Ascending aorta (tissue), 2 donors: ENCODE results near the gene ELMO1. TPM values are rescaled to one million over a fixed set of nuclear protein-coding genes. Genes with fewer than 3 reads are reported as not detected.

Source experiments
- DNase-seq, 2 donors: peaks; one replicate each; pipeline ENCODE4 v3.0.0-alpha.2; 2019; ENCODE audit warnings: low spot score in 2 of 2
- H3K27ac ChIP-seq, 2 donors: fragments of 200-600 bp; sonication (generic); one replicate each; pipeline ENCODE4 v1.5.1; 2016 to 2017; ENCODE audit warnings: mild to moderate bottlenecking in 1 of 2
- H3K27me3 ChIP-seq: fragments of 200-600 bp; sonication (generic); one replicate; pipeline ENCODE4 v1.5.1; 2017
- H3K36me3 ChIP-seq, 2 donors: fragments of 200-600 bp; sonication (generic); one replicate each; pipeline ENCODE4 v1.5.1; 2016
- H3K4me1 ChIP-seq, 2 donors: fragments of 200-600 bp; sonication (generic); one replicate each; pipeline ENCODE4 v1.5.1; 2016 to 2017; ENCODE audit warnings: mild to moderate bottlenecking in 1 of 2
- H3K4me3 ChIP-seq, 2 donors: fragments of 200-600 bp; sonication (generic); one replicate each; pipeline ENCODE4 v1.5.1; 2016 to 2017; ENCODE audit warnings: mild to moderate bottlenecking in 1 of 2
- H3K9me3 ChIP-seq, 2 donors: fragments of 200-600 bp; sonication (generic); one replicate each; pipeline ENCODE4 v1.5.1; 2016
- CTCF ChIP-seq, 3 experiments: fragments of 200-600 bp in 2 of 3; fragments of 450-650 bp in 1 of 3; sonication (generic) in 2 of 3; IDR thresholded peaks; one replicate each; pipeline ENCODE4 v1.5.1; 2016 to 2019; ENCODE audit warnings: antibody characterized with exemption in 3 of 3, mild to moderate bottlenecking in 1 of 3, moderate library complexity in 1 of 3
- intact Hi-C: fragments of 100-400 bp; cut with DNase I; formaldehyde crosslinking; loops from one replicate; pipeline ENCODE4 v1.15.1; 2023
- total RNA-seq: library from RNA; depleted of rRNA; stranded (reverse); fragments of >200 nt; gene quantifications from one replicate; pipeline ENCODE4 v1.1.0, GENCODE V29; 2016

ELMO1 gene
- total RNA-seq, 1 donor from 2014 or later: 40.8 TPM

DNA sequence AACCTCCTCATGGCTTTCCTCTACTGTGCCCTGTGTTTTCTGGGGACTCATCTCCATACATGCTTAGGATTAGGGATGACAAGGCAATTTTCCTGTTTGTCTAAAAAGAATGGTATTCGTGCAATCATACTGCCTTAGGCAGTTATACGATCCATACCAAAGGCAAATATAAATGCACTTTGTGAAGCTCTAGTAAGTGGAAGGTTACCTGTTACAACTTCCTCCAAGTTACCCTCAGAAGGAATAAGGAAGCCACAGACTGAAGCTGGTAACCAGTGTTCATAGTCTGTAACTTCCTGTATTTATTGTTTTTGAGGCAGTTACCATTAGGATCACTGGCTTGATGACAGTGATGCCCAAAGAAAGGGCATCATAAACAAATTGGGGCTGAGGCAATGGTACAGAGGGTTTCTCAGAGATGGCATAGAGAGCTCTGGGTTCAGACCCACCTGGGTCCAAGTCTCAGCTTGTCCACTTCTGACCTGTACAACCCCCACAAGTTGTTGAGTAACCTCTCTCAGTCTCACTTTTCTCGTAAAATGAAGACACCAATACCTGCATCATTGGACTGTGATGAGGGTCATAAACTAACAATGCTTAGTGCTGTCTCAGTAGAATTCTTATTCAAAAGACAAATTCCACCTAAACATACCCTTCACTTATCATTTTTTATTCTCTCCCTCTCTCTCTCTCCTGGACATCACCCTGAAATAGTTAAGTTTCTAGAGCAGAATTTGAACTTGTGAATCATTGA, 138.2 kb downstream of the ELMO1 start:
- H3K36me3 ChIP-seq: no peaks in the 10 kb centered on the region
- no peak for TF ChIP-seq CTCF (IDR thresholded peaks at IDR 0.05)
- H3K9me3 ChIP-seq: no peaks in the 10 kb centered on the region
- peak overlapping the region in 1 of 2 donors; percentile 33 for H3K27ac ChIP-seq
- no peaks in the 10 kb centered on the region for H3K27me3 ChIP-seq
- H3K4me1 ChIP-seq: peaks cover 0 to 2% of the 10 kb centered on the region in 2 donors
- intact Hi-C loops: no loop called here
- no peak overlapping the region for H3K4me3 ChIP-seq
- no peak for DNase-seq

GRCh38 chr7:37309493-37309892, 139.2 kb downstream of the ELMO1 start:
- H3K4me1 ChIP-seq: peaks cover 0 to 5% of the 10 kb centered on the region in 2 donors
- H3K9me3 ChIP-seq: no peaks in the 10 kb centered on the region
- H3K27me3 ChIP-seq: no peaks in the 10 kb centered on the region
- no peak overlapping the region for H3K4me3 ChIP-seq
- no peak for TF ChIP-seq CTCF (IDR thresholded peaks at IDR 0.05)
- no peak overlapping the region for H3K27ac ChIP-seq
- no peak for DNase-seq
- H3K36me3 ChIP-seq: no peaks in the 10 kb centered on the region
- intact Hi-C loops: no loop called here

GRCh38 chr7:37304921-37305320, 143.7 kb downstream of the ELMO1 start:
- no peaks in the 10 kb centered on the region for H3K27me3 ChIP-seq
- intact Hi-C loops: no loop called here
- no peak for DNase-seq
- no peaks in the 10 kb centered on the region for H3K9me3 ChIP-seq
- H3K36me3 ChIP-seq: no peaks in the 10 kb centered on the region
- peak overlapping the region; percentile 33 to 50 for H3K27ac ChIP-seq
- peaks cover 0 to 2% of the 10 kb centered on the region in 2 donors for H3K4me1 ChIP-seq
- peak overlapping the region in 1 of 2 donors; percentile 44 for H3K4me3 ChIP-seq
- no peak for TF ChIP-seq CTCF (IDR thresholded peaks at IDR 0.05)

- intact Hi-C loops: no loop called here
Observed at GRCh38 chr7:37297546-37297945, 151.1 kb downstream of the ELMO1 start.

DNA sequence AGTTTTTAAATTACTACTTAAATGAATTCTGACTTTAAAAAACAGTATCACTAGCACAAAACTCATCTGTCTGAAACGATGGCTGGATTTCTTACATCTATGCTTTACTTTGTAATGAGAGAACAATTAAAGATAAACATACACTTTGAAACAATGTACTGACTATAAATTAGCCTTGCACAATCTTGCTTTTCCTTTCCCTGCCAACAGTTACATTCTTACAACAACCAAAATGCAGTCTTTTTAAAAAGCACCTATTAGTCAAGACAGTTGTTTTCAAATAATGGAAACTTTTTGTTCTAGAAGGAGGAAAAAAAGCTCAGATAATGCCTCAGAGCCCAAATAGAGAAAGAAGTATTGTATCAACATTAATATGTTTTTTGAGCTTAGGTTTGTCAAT, 153.3 kb downstream of the ELMO1 start:
- Histone ChIP-seq H3K9me3 (no peaks in the 10 kb centered on the region), H3K27me3 (no peaks in the 10 kb centered on the region), H3K4me3 (no peak overlapping the region), H3K36me3 (no peaks in the 10 kb centered on the region), H3K27ac (no peak overlapping the region), H3K4me1 (no peaks in the 10 kb centered on the region)
- intact Hi-C loops: no loop called here
- DNase-seq: no peak
- TF ChIP-seq CTCF (IDR thresholded peaks at IDR 0.05): no peak

More at GRCh38 chr7:37297546-37297945, 151.1 kb downstream of the ELMO1 start:
- no peaks in the 10 kb centered on the region for H3K27me3 ChIP-seq
- H3K9me3 ChIP-seq: no peaks in the 10 kb centered on the region
- H3K4me3 ChIP-seq: no peak overlapping the region
- no peak overlapping the region for H3K27ac ChIP-seq
- DNase-seq: no peak
- no peaks in the 10 kb centered on the region for H3K36me3 ChIP-seq
- TF ChIP-seq CTCF (IDR thresholded peaks at IDR 0.05): no peak
- no peaks in the 10 kb centered on the region for H3K4me1 ChIP-seq
